ENCODE measurements around the gene ACTMAP. TPM values are rescaled to one million over a fixed set of nuclear protein-coding genes. Genes with fewer than 3 reads are reported as not detected.

Gene ACTMAP
- total RNA-seq, 2 experiments from 2014 or later = 5.0 to 54.8 TPM

DNA sequence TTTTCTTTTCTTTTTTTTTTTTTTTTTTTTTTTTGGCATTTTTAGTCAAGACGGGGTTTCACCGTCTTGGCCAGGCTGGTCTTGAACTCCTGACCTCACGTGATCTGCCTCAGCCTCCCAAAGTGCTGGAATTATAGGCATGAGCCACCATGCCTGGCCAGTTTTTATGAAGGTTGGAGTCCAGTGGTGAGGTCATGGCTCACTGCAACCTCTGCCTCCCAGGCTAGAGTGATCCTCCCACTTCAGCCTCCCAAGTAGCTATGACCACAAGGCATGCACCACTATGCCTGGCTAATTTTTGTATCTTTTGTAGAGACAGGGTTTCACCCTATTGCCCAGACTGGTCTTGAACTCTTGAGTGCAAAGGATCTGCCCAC, 5.0 kb upstream of the ACTMAP start:
- Histone ChIP-seq H2AFZ (ENCODE audit: low read length) (no peak overlapping the region), H3K79me2 (ENCODE audit: insufficient read depth, low read depth, low read length) (peaks cover 85% of the 10 kb centered on the region), H3K9me3 (ENCODE audit: low read length) (no peaks in the 10 kb centered on the region), H3K9me2 (ENCODE audit: insufficient read depth, low read length) (no peaks in the 10 kb centered on the region), H4K20me1 (ENCODE audit: insufficient read depth, low read length) (peaks cover 25% of the 10 kb centered on the region), H3K27ac (ENCODE audit: low read depth, low read length, poor library complexity, severe bottlenecking) (peak overlapping the region; percentile 1), H3K4me1 (ENCODE audit: insufficient read depth, low read length, poor library complexity, severe bottlenecking) (peaks cover 35% of the 10 kb centered on the region), H3K36me3 (ENCODE audit: insufficient read depth, low read length) (peaks cover 84% of the 10 kb centered on the region), H3K4me2 (ENCODE audit: low read length) (peak overlapping the region; percentile 98), H3K4me3 (ENCODE audit: low read depth, low read length, poor library complexity, severe bottlenecking) (peak overlapping the region; percentile 80)
- DNase-seq (ENCODE audit: low spot score) = no peak
- TF ChIP-seq, protein P1, sequence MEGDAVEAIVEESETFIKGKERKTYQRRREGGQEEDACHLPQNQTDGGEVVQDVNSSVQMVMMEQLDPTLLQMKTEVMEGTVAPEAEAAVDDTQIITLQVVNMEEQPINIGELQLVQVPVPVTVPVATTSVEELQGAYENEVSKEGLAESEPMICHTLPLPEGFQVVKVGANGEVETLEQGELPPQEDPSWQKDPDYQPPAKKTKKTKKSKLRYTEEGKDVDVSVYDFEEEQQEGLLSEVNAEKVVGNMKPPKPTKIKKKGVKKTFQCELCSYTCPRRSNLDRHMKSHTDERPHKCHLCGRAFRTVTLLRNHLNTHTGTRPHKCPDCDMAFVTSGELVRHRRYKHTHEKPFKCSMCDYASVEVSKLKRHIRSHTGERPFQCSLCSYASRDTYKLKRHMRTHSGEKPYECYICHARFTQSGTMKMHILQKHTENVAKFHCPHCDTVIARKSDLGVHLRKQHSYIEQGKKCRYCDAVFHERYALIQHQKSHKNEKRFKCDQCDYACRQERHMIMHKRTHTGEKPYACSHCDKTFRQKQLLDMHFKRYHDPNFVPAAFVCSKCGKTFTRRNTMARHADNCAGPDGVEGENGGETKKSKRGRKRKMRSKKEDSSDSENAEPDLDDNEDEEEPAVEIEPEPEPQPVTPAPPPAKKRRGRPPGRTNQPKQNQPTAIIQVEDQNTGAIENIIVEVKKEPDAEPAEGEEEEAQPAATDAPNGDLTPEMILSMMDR (conservative IDR thresholded peaks at IDR 0.05; ENCODE audit: low read length) = no peak
- TF ChIP-seq EZH2phosphoT487 (IDR thresholded peaks at IDR 0.05; ENCODE audit: borderline replicate concordance, low read depth, low read length) = no peak
- intact Hi-C loops (cut with micrococcal nuclease; ENCODE audit: unreplicated experiment) = no loop called here
- BruUV-seq (replicated peaks) = no TSS peak
- ChIA-PET POLR2A (interaction anchor here (0.5 to 4.3 kb wide), 2 partner anchors 23 to 135 kb away, joined by 3 to 31 read pairs; partner anchors contain the start of gene RAB4B), CTCF (ENCODE audit: unreplicated experiment) (no interaction called here)

DNA sequence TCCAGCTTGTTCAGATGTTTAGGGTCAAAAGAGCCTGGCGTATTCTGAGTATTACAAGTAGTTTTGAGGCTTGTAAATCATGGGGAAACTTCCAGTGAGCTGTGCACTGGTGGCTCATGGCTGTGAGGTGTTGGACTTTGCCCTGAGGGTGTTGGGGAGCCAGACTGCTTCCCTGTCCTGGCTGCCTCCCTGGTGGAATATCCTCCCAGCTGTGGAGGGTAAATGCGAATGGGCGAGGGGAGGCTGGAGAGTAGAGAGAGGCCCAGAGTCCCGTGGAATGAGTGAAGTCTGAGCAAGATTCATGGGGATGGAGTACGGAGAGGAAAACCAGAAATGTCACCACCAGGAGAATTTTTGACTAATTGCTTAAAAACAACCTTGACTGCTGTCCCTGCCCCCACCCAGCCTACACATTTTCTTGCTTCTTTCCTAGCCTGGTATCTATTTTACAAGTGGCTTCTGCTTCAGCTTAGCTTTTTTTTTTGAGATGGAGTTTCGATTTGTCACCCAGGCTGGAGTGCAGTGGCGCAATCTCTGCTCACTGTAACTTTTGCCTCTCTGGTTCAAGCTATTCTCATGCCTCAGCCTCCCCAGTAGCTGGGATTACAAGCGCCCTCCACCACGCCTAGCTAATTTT, 4.5 kb upstream of the ACTMAP start:
- POLR2A ChIA-PET = interaction anchor here (0.5 to 4.3 kb wide), 2 partner anchors 24 to 134 kb away, joined by 3 to 31 read pairs; partner anchors contain the start of gene RAB4B
- DNase-seq (ENCODE audit: low spot score) = no peak

More for the DNA sequence above, 4.5 kb upstream of the ACTMAP start:
- H2AFZ ChIP-seq (ENCODE audit: low read length) = no peak overlapping the region
- peak overlapping the region; percentile 80 for H3K4me3 ChIP-seq (ENCODE audit: low read depth, low read length, poor library complexity, severe bottlenecking)
- no TSS peak for BruUV-seq (replicated peaks)
- H3K79me2 ChIP-seq (ENCODE audit: insufficient read depth, low read depth, low read length) = peaks cover 84% of the 10 kb centered on the region
- CTCF ChIA-PET (ENCODE audit: unreplicated experiment) = interaction anchor here (1.2 kb wide), 1 partner anchor 53 kb away, joined by 4 read pairs; no protein-coding TSS in a partner anchor
- H3K9me3 ChIP-seq (ENCODE audit: low read length) = no peaks in the 10 kb centered on the region
- TF ChIP-seq EZH2phosphoT487 (IDR thresholded peaks at IDR 0.05; ENCODE audit: borderline replicate concordance, low read depth, low read length) = no peak
- TF ChIP-seq, protein P1 (conservative IDR thresholded peaks at IDR 0.05; ENCODE audit: low read length) = no peak
- intact Hi-C loops (cut with micrococcal nuclease; ENCODE audit: unreplicated experiment) = loop anchor here (5.0 kb wide), 1 partner anchor 92 kb away; no protein-coding TSS in a partner anchor
- peak overlapping the region; percentile 98 for H3K4me2 ChIP-seq (ENCODE audit: low read length)
- no peaks in the 10 kb centered on the region for H3K9me2 ChIP-seq (ENCODE audit: insufficient read depth, low read length)
- H3K36me3 ChIP-seq (ENCODE audit: insufficient read depth, low read length) = peaks cover 79% of the 10 kb centered on the region
- H3K27ac ChIP-seq (ENCODE audit: low read depth, low read length, poor library complexity, severe bottlenecking) = peak overlapping the region; percentile 39
- H4K20me1 ChIP-seq (ENCODE audit: insufficient read depth, low read length) = peaks cover 25% of the 10 kb centered on the region
- peaks cover 40% of the 10 kb centered on the region for H3K4me1 ChIP-seq (ENCODE audit: insufficient read depth, low read length, poor library complexity, severe bottlenecking)

All from OCI-LY7 (cell line).